H1 (cell line): ENCODE results near the gene DDAH2. TPM values are rescaled to one million over a fixed set of nuclear protein-coding genes. Genes with fewer than 3 reads are reported as not detected.

Experiments used
- CTCF ChIA-PET: fragments of 300-600 bp; sonication (Branson Sonifier 250); formaldehyde crosslinking; loops from one replicate; lab custom pipeline; 2021; ENCODE audit not compliant: partially characterized antibody; lab: Charles Lee
- POLR2A ChIA-PET: fragments of 300-600 bp; sonication (Branson Sonifier 250); formaldehyde crosslinking; loops from one replicate; lab custom pipeline; 2021; ENCODE audit warnings: inconsistent platforms; ENCODE audit not compliant: partially characterized antibody; lab: Charles Lee
- DNase-seq, 2 experiments: peaks; one replicate each; pipeline versions ENCODE4 v3.0.0 to v3.0.0-alpha.2; 2010 to 2022; ENCODE audit warnings: low spot score in 2 of 2, low read depth in 1 of 2, mixed read lengths in 1 of 2
- FAIRE-seq: peaks from 2 replicates; lab custom pipeline; 2011; peaks lifted over from hg19 to GRCh38; lab: Jason Lieb, UNC
- H2AFZ ChIP-seq: 2 replicates; pipeline ENCODE4 v1.8.1; 2012; ENCODE audit warnings: low read length, inconsistent platforms
- H2AK5ac ChIP-seq: 2 replicates; pipeline ENCODE4 v1.6.1; 2013; ENCODE audit warnings: low read depth, low read length
- H2BK120ac ChIP-seq: replicated peaks from 2 replicates; pipeline ENCODE3; 2013; ENCODE audit warnings: low read depth, low read length, inconsistent platforms
- H2BK12ac ChIP-seq: 2 replicates; pipeline ENCODE4 v1.6.1; 2013; ENCODE audit warnings: low read depth, low read length
- H2BK15ac ChIP-seq: 2 replicates; pipeline ENCODE4 v1.6.1; 2013; ENCODE audit warnings: low read length
- H2BK20ac ChIP-seq: 2 replicates; pipeline ENCODE4 v1.6.1; 2013; ENCODE audit warnings: low read length
- H2BK5ac ChIP-seq: 2 replicates; pipeline ENCODE4 v1.6.1; 2013; ENCODE audit warnings: low read depth, low read length
- H3K14ac ChIP-seq: 2 replicates; pipeline ENCODE4 v1.6.1; 2013; ENCODE audit warnings: inconsistent platforms; ENCODE audit not compliant: insufficient read length
- H3K18ac ChIP-seq: 2 replicates; pipeline ENCODE4 v1.6.1; 2013; ENCODE audit warnings: low read length; ENCODE audit errors: extremely low read depth
- H3K23ac ChIP-seq: 2 replicates; pipeline ENCODE4 v1.6.1; 2013; ENCODE audit warnings: inconsistent platforms; ENCODE audit not compliant: insufficient read length
- H3K23me2 ChIP-seq: 2 replicates; pipeline ENCODE4 v1.6.1; 2013; ENCODE audit warnings: low read depth, low read length
- H3K27ac ChIP-seq: 2 replicates; pipeline ENCODE4 v1.6.1; 2011; ENCODE audit warnings: low read depth, low read length, inconsistent platforms
- H3K27me3 ChIP-seq, 4 experiments: replicated peaks in 1 of 4; 1 replicate in 1 of 4; 2 replicates in 3 of 4; pipeline versions ENCODE4 v1.6.1 to v1.8.1; 2011 to 2013; ENCODE audit warnings: low read length in 3 of 4, mild to moderate bottlenecking in 3 of 4, inconsistent platforms in 2 of 4, mixed read lengths in 2 of 4, moderate library complexity in 1 of 4; ENCODE audit not compliant: control insufficient read depth in 3 of 4, insufficient read depth in 3 of 4; ENCODE audit errors: extremely low read depth in 1 of 4
- H3K36me3 ChIP-seq, 4 experiments: 2 replicates each; pipeline versions ENCODE4 v1.6.1 to v1.8.1; 2011 to 2013; ENCODE audit warnings: mild to moderate bottlenecking in 4 of 4, low read length in 3 of 4, moderate library complexity in 2 of 4, control low read depth in 1 of 4, inconsistent platforms in 1 of 4; ENCODE audit not compliant: insufficient read depth in 4 of 4, control insufficient read depth in 2 of 4
- H3K4ac ChIP-seq: replicated peaks from 2 replicates; pipeline ENCODE3; 2013; ENCODE audit warnings: low read length, low read depth, mixed read lengths, inconsistent platforms; ENCODE audit not compliant: insufficient read length
- H3K4me1 ChIP-seq, 4 experiments: replicated peaks in 1 of 4; 1 replicate in 1 of 4; 2 replicates in 3 of 4; pipeline versions ENCODE4 v1.6.1 to v1.8.1; 2011 to 2013; ENCODE audit warnings: low read length in 3 of 4, inconsistent platforms in 2 of 4, mixed read lengths in 1 of 4; ENCODE audit not compliant: insufficient read depth in 4 of 4, control insufficient read depth in 3 of 4
- H3K4me2 ChIP-seq, 2 experiments: 2 replicates each; pipeline versions ENCODE4 v1.6.1 to v1.8.1; 2011 to 2013; ENCODE audit warnings: low read depth in 2 of 2, low read length in 2 of 2, control low read depth in 1 of 2, inconsistent platforms in 1 of 2, mild to moderate bottlenecking in 1 of 2; ENCODE audit not compliant: insufficient read depth in 1 of 2
- H3K4me3 ChIP-seq, 4 experiments: fragments of 200-600, 300-600 bp in 1 of 4; sonication (generic), shearing (Covaris generic), sonication (Bioruptor Twin) in 1 of 4; 2 replicates each; pipeline versions ENCODE4 v1.5.1 to v1.8.1; 2011 to 2016; ENCODE audit warnings: low read length in 4 of 4, low read depth in 3 of 4, control low read depth in 2 of 4, inconsistent platforms in 2 of 4, mild to moderate bottlenecking in 2 of 4, mixed read lengths in 1 of 4, moderate library complexity in 1 of 4; ENCODE audit not compliant: insufficient read depth in 2 of 4; ENCODE audit errors: extremely low read depth in 1 of 4
- H3K56ac ChIP-seq: replicated peaks from 2 replicates; pipeline ENCODE3; 2013; ENCODE audit warnings: low read depth, mild to moderate bottlenecking, mixed read lengths, low read length, inconsistent platforms; ENCODE audit not compliant: insufficient read length
- H3K79me1 ChIP-seq: 2 replicates; pipeline ENCODE4 v1.6.1; 2013; ENCODE audit warnings: low read depth, low read length, control low read depth
- H3K79me2 ChIP-seq, 2 experiments: 2 replicates each; pipeline versions ENCODE4 v1.6.1 to v1.8.1; 2012 to 2013; ENCODE audit warnings: low read length in 2 of 2, mild to moderate bottlenecking in 2 of 2, inconsistent platforms in 1 of 2; ENCODE audit not compliant: insufficient read depth in 2 of 2, control insufficient read depth in 1 of 2
- H3K9ac ChIP-seq, 4 experiments: replicated peaks in 1 of 4; 1 replicate in 1 of 4; 2 replicates in 3 of 4; pipeline versions ENCODE4 v1.6.1 to v1.8.1; 2011 to 2013; ENCODE audit warnings: low read depth in 3 of 4, low read length in 3 of 4, control low read depth in 2 of 4, mild to moderate bottlenecking in 2 of 4, moderate library complexity in 2 of 4, inconsistent platforms in 1 of 4; ENCODE audit errors: extremely low read depth in 1 of 4
- H3K9me3 ChIP-seq, 2 experiments: 2 replicates each; pipeline versions ENCODE4 v1.6.1 to v1.8.1; 2012 to 2013; ENCODE audit warnings: mild to moderate bottlenecking in 2 of 2, moderate library complexity in 2 of 2, control low read depth in 1 of 2, inconsistent platforms in 1 of 2, low read depth in 1 of 2, low read length in 1 of 2, mixed read lengths in 1 of 2; ENCODE audit not compliant: insufficient read depth in 2 of 2
- H4K20me1 ChIP-seq, 2 experiments: replicated peaks in 1 of 2; 2 replicates each; pipeline versions ENCODE3 to v1.8.1; 2011 to 2013; ENCODE audit warnings: inconsistent platforms in 2 of 2, low read length in 2 of 2, mild to moderate bottlenecking in 1 of 2; ENCODE audit not compliant: insufficient read depth in 2 of 2, control insufficient read depth in 1 of 2
- H4K5ac ChIP-seq: 2 replicates; pipeline ENCODE4 v1.6.1; 2013; ENCODE audit warnings: low read length, low read depth, mixed read lengths, inconsistent platforms; ENCODE audit not compliant: insufficient read length
- H4K8ac ChIP-seq: 2 replicates; pipeline ENCODE4 v1.8.0; 2013; ENCODE audit warnings: mild to moderate bottlenecking, moderate library complexity, low read length, inconsistent platforms; ENCODE audit not compliant: insufficient read depth; ENCODE audit errors: extremely low read depth
- H4K91ac ChIP-seq: replicated peaks from 2 replicates; pipeline ENCODE3; 2013; ENCODE audit warnings: low read length, mixed read lengths, inconsistent platforms; ENCODE audit not compliant: insufficient read length
- CBX8 ChIP-seq: fragments of 300-800, 300-1000 bp; sonication (generic); IDR thresholded peaks from 2 replicates; pipeline ENCODE4 v1.7.1; 2016; ENCODE audit warnings: low read depth, low read length, borderline replicate concordance
- CHD1 ChIP-seq: IDR thresholded peaks from 2 replicates; pipeline ENCODE4 v1.6.1; 2012; ENCODE audit warnings: low read depth, low read length, improper control_type of control experiment
- KDM4A ChIP-seq: IDR thresholded peaks from one replicate; pipeline ENCODE4 v1.7.1; 2012; ENCODE audit warnings: low read depth, mild to moderate bottlenecking, moderate library complexity, low read length, inconsistent platforms; ENCODE audit not compliant: severe bottlenecking
- KDM5A ChIP-seq: fragments of 200-600 bp; IDR thresholded peaks from 2 replicates; pipeline ENCODE4 v1.7.1; 2012; ENCODE audit warnings: mild to moderate bottlenecking, low read length, inconsistent platforms, mixed read lengths
- RBBP5 ChIP-seq: IDR thresholded peaks from 2 replicates; pipeline ENCODE4 v1.7.1; 2012; ENCODE audit warnings: low read depth, mild to moderate bottlenecking, inconsistent platforms, low read length, moderate library complexity, borderline replicate concordance
- TAF7 ChIP-seq: optimal IDR thresholded peaks from 2 replicates; pipeline ENCODE3; 2011; ENCODE audit warnings: low read depth, mild to moderate bottlenecking, inconsistent platforms, low read length, moderate library complexity, borderline replicate concordance
- WGBS, 2 experiments: shearing (Covaris generic) in 1 of 2; methylation state at CpG; one replicate each; pipeline versions ENCODE4 v1.1.6 to v1.1.7; 2013 to 2015; ENCODE audit warnings: low lambda C conversion rate in 2 of 2, mixed read lengths in 2 of 2, inconsistent platforms in 1 of 2, low coverage in 1 of 2, missing lambda C conversion rate in 1 of 2; ENCODE audit not compliant: insufficient replicate concordance in 2 of 2, insufficient coverage in 1 of 2, insufficient read length in 1 of 2; ENCODE audit errors: extremely low coverage in 1 of 2, missing lambda C conversion rate in 1 of 2; 5-methylcytosine and 5-hydroxymethylcytosine counted together
- polyA plus RNA-seq, 7 experiments: library from polyadenylated mRNA; depleted of rRNA in 3 of 7; stranded (reverse) in 5 of 7; unstranded in 2 of 7; fragments of >200 nt in 5 of 7; fragments of 200-250 nt in 2 of 7; gene quantifications; 1 replicate in 5 of 7; 2 replicates in 1 of 7; 4 replicates in 1 of 7; pipeline versions ENCODE4 v1.2.1 to v1.2.3, GENCODE V29; 2011 to 2013; ENCODE audit warnings: missing spikeins in 2 of 7, mixed read lengths in 2 of 7
- total RNA-seq: library from RNA; stranded (reverse); fragmentation: NEBNext Ultra II Directional; extraction: Animal tissue kit (Norgen Biotek cat#: 25700); gene quantifications from 2 replicates; pipeline ENCODE4 v1.2.1, GENCODE V29; 2021
- TF ChIP-seq, protein P1 (sequence below), 3 experiments: IDR thresholded peaks; 1 replicate in 2 of 3; 2 replicates in 1 of 3; pipeline versions ENCODE4 v1.5.1 to v1.6.1; 2011; ENCODE audit warnings: low read length in 3 of 3, mild to moderate bottlenecking in 3 of 3, inconsistent platforms in 2 of 3, low read depth in 1 of 3, moderate library complexity in 1 of 3; ENCODE audit not compliant: insufficient read depth in 1 of 3; ENCODE audit errors: control extremely low read depth in 1 of 3
- TF ChIP-seq, protein P2 (sequence below): IDR thresholded peaks from 2 replicates; pipeline ENCODE4 v1.6.1; 2012; ENCODE audit warnings: inconsistent platforms

The DDAH2 gene
- total and polyA plus RNA-seq, 2 of the 8 experiments (the other 6 are each of a cell fraction or from before 2014, with no cell fraction given): 53.3 to 73.5 TPM

DNA sequence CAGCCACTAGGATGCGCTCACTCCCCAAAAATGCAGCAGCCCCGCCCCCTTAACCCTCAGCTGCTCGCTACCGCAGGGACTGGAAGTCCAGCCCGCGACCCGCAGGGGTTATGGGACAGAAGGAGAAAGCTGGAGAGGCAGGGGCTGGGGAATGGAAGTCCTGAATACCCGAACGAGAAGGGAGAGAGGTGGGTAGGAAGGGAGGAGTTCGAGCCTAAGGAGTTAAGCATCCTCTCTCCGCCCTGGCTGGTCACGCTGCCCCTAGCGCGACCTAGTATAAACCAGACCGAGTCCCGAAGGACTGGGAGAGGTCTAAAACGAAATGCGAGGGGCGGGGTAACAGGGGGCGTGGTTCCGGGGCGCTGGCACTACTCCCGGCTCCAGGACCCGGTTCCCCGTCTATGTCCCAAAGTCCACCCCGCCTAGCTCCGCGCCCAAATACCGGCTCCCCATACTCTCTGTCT is 448 bp upstream of the DDAH2 start:
- Histone ChIP-seq H4K8ac (peak overlapping the region; percentile 86; the same call in 1 of the 2 replicates), H3K56ac (peak overlapping the region; percentile 87), H3K79me1 (peaks cover 11% of the 10 kb centered on the region; the same call in 1 of the 2 replicates), H3K4me2 (peak overlapping the region; percentile 31 to 90), H3K4me3 (peak overlapping the region; percentile 56 to 91 (median 83)), H2BK120ac (no peak overlapping the region), H3K79me2 (peaks cover 0 to 9% of the 10 kb centered on the region in 2 experiments; a peak in 2 of 4 replicates), H4K91ac (peak overlapping the region; percentile 12), H2BK20ac (no peak overlapping the region), H3K9ac (peak overlapping the region; percentile 62 to 75 (median 71)), H2BK5ac (no peak overlapping the region; the same call in none of the 2 replicates), H3K18ac (peak overlapping the region; percentile 52), H2BK12ac (peak overlapping the region; percentile 92; the same call in 1 of the 2 replicates), H3K14ac (no peak overlapping the region), H3K27ac (peak overlapping the region; percentile 49; the same call in 1 of the 2 replicates), H2BK15ac (peak overlapping the region; percentile 40; the same call in 1 of the 2 replicates), H2AK5ac (no peak overlapping the region), H4K5ac (peak overlapping the region; percentile 84), H3K4me1 (peaks cover 8 to 19% (median 11%) of the 10 kb centered on the region in 4 experiments), H3K4ac (no peak overlapping the region), H3K36me3 (peaks cover 10 to 40% (median 33%) of the 10 kb centered on the region in 4 experiments), H4K20me1 (peaks cover 4 to 5% of the 10 kb centered on the region in 2 experiments), H3K9me3 (no peaks in the 10 kb centered on the region), H2AFZ (peak overlapping the region; percentile 92; the same call in 1 of the 2 replicates), H3K27me3 (no peaks in the 10 kb centered on the region), H3K23me2 (peaks cover 2% of the 10 kb centered on the region; the same call in 1 of the 2 replicates), H3K23ac (no peak overlapping the region)
- ChIA-PET POLR2A (interaction anchor here (0.5 to 4.2 kb wide), 37 partner anchors 9 to 1243 kb away, joined by 3 to 57 read pairs (median 5); partner anchors contain the start of genes ABHD16A, ATP6V1G2, BAG6 and C6orf47), CTCF (interaction anchor here (0.5 to 8.9 kb wide), 31 partner anchors 9 to 231 kb away, joined by 3 to 89 read pairs (median 5); partner anchors contain the start of genes ABHD16A, C6orf47, LSM2 and LY6G5C)
- DNase-seq: peak; percentile 87 to 96
- WGBS, 2 experiments: 2% methylated on average over 29 of the region's 29 CpGs; no CpG with 5 or more reads in 1 of the 2 experiments
- FAIRE-seq: peak; percentile 52
- TF ChIP-seq, protein P1, sequence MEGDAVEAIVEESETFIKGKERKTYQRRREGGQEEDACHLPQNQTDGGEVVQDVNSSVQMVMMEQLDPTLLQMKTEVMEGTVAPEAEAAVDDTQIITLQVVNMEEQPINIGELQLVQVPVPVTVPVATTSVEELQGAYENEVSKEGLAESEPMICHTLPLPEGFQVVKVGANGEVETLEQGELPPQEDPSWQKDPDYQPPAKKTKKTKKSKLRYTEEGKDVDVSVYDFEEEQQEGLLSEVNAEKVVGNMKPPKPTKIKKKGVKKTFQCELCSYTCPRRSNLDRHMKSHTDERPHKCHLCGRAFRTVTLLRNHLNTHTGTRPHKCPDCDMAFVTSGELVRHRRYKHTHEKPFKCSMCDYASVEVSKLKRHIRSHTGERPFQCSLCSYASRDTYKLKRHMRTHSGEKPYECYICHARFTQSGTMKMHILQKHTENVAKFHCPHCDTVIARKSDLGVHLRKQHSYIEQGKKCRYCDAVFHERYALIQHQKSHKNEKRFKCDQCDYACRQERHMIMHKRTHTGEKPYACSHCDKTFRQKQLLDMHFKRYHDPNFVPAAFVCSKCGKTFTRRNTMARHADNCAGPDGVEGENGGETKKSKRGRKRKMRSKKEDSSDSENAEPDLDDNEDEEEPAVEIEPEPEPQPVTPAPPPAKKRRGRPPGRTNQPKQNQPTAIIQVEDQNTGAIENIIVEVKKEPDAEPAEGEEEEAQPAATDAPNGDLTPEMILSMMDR (IDR thresholded peaks at IDR 0.05; ENCODE audit: control extremely low read depth in 1 of 3, insufficient read depth in 1 of 3, low read depth in 1 of 3, low read length in 3 of 3): peak in 2 of 3 experiments; percentile 86 to 87; a peak in 3 of 4 replicates
- TF ChIP-seq TAF7 (peak; percentile 37), KDM4A (peak; percentile 71), CHD1 (no peak), CBX8 (no peak), RBBP5 (0 out of 2 replicates have a peak, but pooled peaks have one; percentile 5), KDM5A (no peak; the same call in 1 of the 2 replicates)
- TF ChIP-seq, protein P2, sequence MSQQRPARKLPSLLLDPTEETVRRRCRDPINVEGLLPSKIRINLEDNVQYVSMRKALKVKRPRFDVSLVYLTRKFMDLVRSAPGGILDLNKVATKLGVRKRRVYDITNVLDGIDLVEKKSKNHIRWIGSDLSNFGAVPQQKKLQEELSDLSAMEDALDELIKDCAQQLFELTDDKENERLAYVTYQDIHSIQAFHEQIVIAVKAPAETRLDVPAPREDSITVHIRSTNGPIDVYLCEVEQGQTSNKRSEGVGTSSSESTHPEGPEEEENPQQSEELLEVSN: no peak
